AG04450 (cell line): ENCODE measurements around the gene MAPKAPK3. TPM values are rescaled to one million over a fixed set of nuclear protein-coding genes. Genes with fewer than 3 reads are reported as not detected.

ENCODE experiments used
- CTCF ChIA-PET: fragments of 300-600, 350-600 bp; formaldehyde crosslinking; extraction: SDS; loops from one replicate; lab custom pipeline; 2022; ENCODE audit warnings: antibody characterized with exemption, inconsistent platforms; lab: Charles Lee
- POLR2A ChIA-PET: fragments of 350-600 bp; formaldehyde crosslinking; extraction: SDS; loops from one replicate; lab custom pipeline; 2021; ENCODE audit warnings: antibody characterized with exemption, inconsistent platforms; lab: Yijun Ruan, JAX
- DNase-seq: peaks from one replicate; pipeline ENCODE4 v3.0.0-alpha.2; 2011; ENCODE audit warnings: low read depth, low spot score
- H3K27ac ChIP-seq: one replicate; pipeline ENCODE4 v1.5.1; 2012; ENCODE audit warnings: low read depth, low read length, control low read depth
- H3K27me3 ChIP-seq: one replicate; pipeline ENCODE4 v1.6.0; 2012; ENCODE audit warnings: low read length; ENCODE audit not compliant: control insufficient read depth, insufficient read depth
- H3K4me3 ChIP-seq: 2 replicates; pipeline ENCODE4 v1.5.1; 2011; ENCODE audit warnings: mild to moderate bottlenecking, low read depth, low read length, control low read depth
- H3K9me3 ChIP-seq: 2 replicates; pipeline ENCODE4 v1.5.1; 2012; ENCODE audit warnings: low read length; ENCODE audit not compliant: control insufficient read depth, insufficient read depth
- CTCF ChIP-seq: IDR thresholded peaks from 2 replicates; pipeline ENCODE4 v1.5.1; 2011; ENCODE audit warnings: low read depth, low read length, control low read depth, inconsistent platforms
- polyA plus RNA-seq: library from polyadenylated mRNA; depleted of rRNA; stranded (reverse); fragments of >200 nt; gene quantifications from 2 replicates; pipeline ENCODE4 v1.2.3, GENCODE V29; 2011

Gene MAPKAPK3
- polyA plus RNA-seq, 1 experiment: 35.7 TPM

- Histone ChIP-seq H3K27me3 (no peaks in the 10 kb centered on the region), H3K9me3 (no peaks in the 10 kb centered on the region), H3K27ac (no peak overlapping the region), H3K4me3 (no peak overlapping the region)
- CTCF ChIA-PET: no interaction called here
- no peak for DNase-seq
- no peak for TF ChIP-seq CTCF
- POLR2A ChIA-PET: no interaction called here
Observed at GRCh38 chr3:50582083-50582482, 34.9 kb upstream of the MAPKAPK3 start.

- DNase-seq: no peak
Observed at GRCh38 chr3:50583897-50584296, 33.1 kb upstream of the MAPKAPK3 start.

DNA sequence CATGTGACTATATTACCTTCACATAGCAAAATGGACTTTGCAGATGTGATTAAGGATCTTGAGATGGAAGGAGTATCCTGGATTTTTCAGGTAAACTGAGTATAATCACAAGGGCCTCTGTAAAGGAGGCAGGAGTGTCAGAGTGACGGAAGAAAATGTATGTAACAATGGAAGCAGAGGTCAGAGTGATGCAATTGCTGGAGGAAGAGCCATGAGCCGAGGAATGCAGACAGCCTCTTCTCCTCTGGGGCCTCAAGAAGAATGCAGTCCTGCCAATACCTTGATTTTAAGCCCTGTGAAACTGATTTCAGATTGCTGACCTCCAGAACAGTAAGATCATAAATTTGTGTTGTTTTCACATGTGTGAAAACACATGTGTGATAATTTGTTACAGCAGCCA lies 32.6 kb upstream of the MAPKAPK3 start:
- Histone ChIP-seq H3K4me3 (no peak overlapping the region), H3K9me3 (no peaks in the 10 kb centered on the region), H3K27me3 (no peaks in the 10 kb centered on the region), H3K27ac (no peak overlapping the region)
- CTCF ChIA-PET: no interaction called here
- POLR2A ChIA-PET: interaction anchor here (0.7 kb wide), 1 partner anchor 27 kb away, joined by 3 read pairs; the partner anchor contains the start of gene CISH
- no peak for TF ChIP-seq CTCF
- no peak for DNase-seq

More at GRCh38 chr3:50583897-50584296, 33.1 kb upstream of the MAPKAPK3 start:
- CTCF ChIA-PET: interaction anchor here (0.6 to 1.2 kb wide), 2 partner anchors 31 to 42 kb away, joined by 3 to 4 read pairs; no protein-coding TSS in a partner anchor
- TF ChIP-seq CTCF: no peak
- Histone ChIP-seq H3K4me3 (no peak overlapping the region), H3K9me3 (no peaks in the 10 kb centered on the region), H3K27ac (no peak overlapping the region), H3K27me3 (no peaks in the 10 kb centered on the region)
- POLR2A ChIA-PET: interaction anchor here (0.7 kb wide), 1 partner anchor 28 kb away, joined by 3 read pairs; the partner anchor contains the start of gene CISH

- no peak for TF ChIP-seq CTCF
- Histone ChIP-seq H3K27ac (no peak overlapping the region), H3K27me3 (no peaks in the 10 kb centered on the region), H3K9me3 (no peaks in the 10 kb centered on the region), H3K4me3 (no peak overlapping the region)
- ChIA-PET POLR2A (interaction anchor here (0.6 to 1.2 kb wide), 2 partner anchors 15 to 115 kb away, joined by 3 to 5 read pairs; no protein-coding TSS in a partner anchor), CTCF (interaction anchor here (1.1 to 2.8 kb wide), 3 partner anchors 28 to 30 kb away, joined by 4 to 12 read pairs (median 4); partner anchors contain the start of gene MAPKAPK3)
- DNase-seq: no peak
Observed at GRCh38 chr3:50585919-50586762, 30.8 kb upstream of the MAPKAPK3 start.

DNA sequence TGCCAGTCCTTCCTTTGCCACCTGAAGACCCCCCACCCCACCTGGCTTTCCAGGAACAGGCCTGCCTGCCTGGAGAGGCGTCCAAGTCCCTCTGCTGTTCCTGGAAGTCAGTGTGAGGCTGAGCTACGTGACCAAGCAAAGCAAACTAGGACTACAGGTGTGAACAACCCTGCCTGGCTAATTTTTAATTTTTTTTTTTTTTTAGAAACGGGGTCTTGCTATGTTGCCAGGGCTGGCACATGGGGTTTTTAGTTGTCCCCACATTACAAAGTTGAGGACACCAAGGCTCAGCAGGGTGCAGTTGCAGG lies 30.2 kb upstream of the MAPKAPK3 start:
- no peaks in the 10 kb centered on the region for H3K9me3 ChIP-seq
- no peaks in the 10 kb centered on the region for H3K27me3 ChIP-seq
- H3K27ac ChIP-seq: no peak overlapping the region
- CTCF ChIA-PET: interaction anchor here (1.1 to 2.8 kb wide), 2 partner anchors 27 to 30 kb away, joined by 4 to 12 read pairs; partner anchors contain the start of gene MAPKAPK3
- no peak for TF ChIP-seq CTCF
- POLR2A ChIA-PET: no interaction called here
- no peak for DNase-seq
- no peak overlapping the region for H3K4me3 ChIP-seq
